AG04449 (cell line): ENCODE measurements around the gene IL12A.

Experiments used
- CTCF ChIA-PET: fragments of 350-600 bp; formaldehyde crosslinking; extraction: SDS; loops from one replicate; lab custom pipeline; 2021; ENCODE audit warnings: antibody characterized with exemption; lab: Yijun Ruan, JAX
- POLR2A ChIA-PET: fragments of 400-600, 350-600 bp; formaldehyde crosslinking; extraction: SDS; loops from one replicate; lab custom pipeline; 2020; ENCODE audit warnings: antibody characterized with exemption, inconsistent platforms; lab: Yijun Ruan, JAX
- DNase-seq: peaks from one replicate; pipeline ENCODE4 v3.0.0-alpha.2; 2010; ENCODE audit warnings: low read depth, low spot score
- H3K4me3 ChIP-seq: 2 replicates; pipeline ENCODE4 v1.5.1; 2011; ENCODE audit warnings: low read depth, mild to moderate bottlenecking, control low read depth, low read length
- CTCF ChIP-seq: IDR thresholded peaks from one replicate; pipeline ENCODE4 v1.5.1; 2011; ENCODE audit warnings: mild to moderate bottlenecking, moderate library complexity, low read length, control low read depth, inconsistent platforms; ENCODE audit not compliant: insufficient read depth; ENCODE audit errors: missing control alignments

Gene IL12A

GRCh38 chr3:159988617-159989271 lies at the start of gene IL12A:
Gene IL12A (plus strand): TSS chr3:159988835.
- TF ChIP-seq CTCF, result peak; percentile 98
- CTCF ChIA-PET, result interaction anchor here (0.6 to 12.0 kb wide), 43 partner anchors 8 to 727 kb away, joined by 3 to 301 read pairs (median 6); partner anchors contain the start of gene SCHIP1
- DNase-seq, result no peak
- H3K4me3 ChIP-seq, result peak within 1 kb of the TSS; percentile 66
- POLR2A ChIA-PET, result interaction anchor here (0.7 kb wide), 1 partner anchor 74 kb away, joined by 3 read pairs; no protein-coding TSS in a partner anchor

- POLR2A ChIA-PET, result no interaction called here
- CTCF ChIA-PET, result interaction anchor here (0.8 to 1.3 kb wide), 2 partner anchors 10 to 13 kb away, joined by 3 to 6 read pairs; no protein-coding TSS in a partner anchor
These were observed 47.3 kb upstream of the IL12A start for GRCh38 chr3:159941038-159942000.

GRCh38 chr3:159944781-159945180 lies 43.9 kb upstream of the IL12A start:
- TF ChIP-seq CTCF, result no peak
- no peak overlapping the region for H3K4me3 ChIP-seq
- DNase-seq, result no peak
- POLR2A ChIA-PET, result interaction anchor here (0.7 kb wide), 1 partner anchor 18 kb away, joined by 3 read pairs; no protein-coding TSS in a partner anchor
- CTCF ChIA-PET, result interaction anchor here (0.6 to 6.8 kb wide), 3 partner anchors 14 to 43 kb away, joined by 3 to 42 read pairs (median 3); partner anchors contain the start of gene IL12A

More at GRCh38 chr3:159941038-159942000, 47.3 kb upstream of the IL12A start:
- no peak for TF ChIP-seq CTCF
- H3K4me3 ChIP-seq, result no peak overlapping the region
- DNase-seq, result no peak

GRCh38 chr3:159945930-159946329 lies 42.7 kb upstream of the IL12A start:
- ChIA-PET POLR2A (interaction anchor here (1.3 kb wide), 1 partner anchor 31 kb away, joined by 3 read pairs; no protein-coding TSS in a partner anchor), CTCF (interaction anchor here (0.7 to 6.8 kb wide), 7 partner anchors 10 to 326 kb away, joined by 3 to 42 read pairs (median 8); partner anchors contain the start of gene IL12A)
- no peak overlapping the region for H3K4me3 ChIP-seq
- DNase-seq, result no peak
- no peak for TF ChIP-seq CTCF

- ChIA-PET POLR2A (interaction anchor here (0.7 to 1.3 kb wide), 4 partner anchors 11 to 64 kb away, joined by 3 read pairs; no protein-coding TSS in a partner anchor), CTCF (interaction anchor here (1.7 to 6.8 kb wide), 7 partner anchors 8 to 63 kb away, joined by 4 to 42 read pairs (median 8); partner anchors contain the start of gene IL12A)
- TF ChIP-seq CTCF, result no peak
These were observed 41.4 kb upstream of the IL12A start for GRCh38 chr3:159947220-159947619.

More at GRCh38 chr3:159947220-159947619, 41.4 kb upstream of the IL12A start:
- peak; percentile 98 for DNase-seq
- no peak overlapping the region for H3K4me3 ChIP-seq
